ENCODE data around the gene AHR. TPM values are rescaled to one million over a fixed set of nuclear protein-coding genes. Genes with fewer than 3 reads are reported as not detected.

The AHR gene
- total and polyA plus RNA-seq, 10 donors: 7.4 to 95.9 (median 71.3) TPM

DNA sequence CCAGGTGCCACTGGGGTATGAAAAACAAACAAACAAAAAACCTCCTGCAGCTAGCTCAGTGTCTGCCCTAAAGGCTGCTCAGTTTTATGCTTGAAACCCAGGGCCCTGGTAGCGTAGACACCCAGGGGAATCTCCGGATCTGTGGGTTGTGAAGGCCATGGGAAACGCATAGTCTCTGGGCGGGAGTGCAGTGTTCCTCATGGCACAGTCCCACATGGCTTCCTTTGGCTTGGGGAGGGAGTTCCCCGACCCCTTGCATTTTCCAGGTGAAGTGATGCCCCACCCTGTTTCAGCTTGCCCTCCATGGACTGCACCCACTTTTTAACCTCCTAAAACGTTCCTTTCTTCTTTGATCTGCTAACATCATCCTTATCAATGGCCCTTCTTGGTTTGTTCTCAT is 56.0 kb downstream of the AHR start:
- Histone ChIP-seq H3K27ac (no peak overlapping the region), H3K4me3 (no peak overlapping the region), H3K4me1 (no peaks in the 10 kb centered on the region), H3K36me3 (no peaks in the 10 kb centered on the region), H3K9me3 (peaks cover 0 to 26% (median 17%) of the 10 kb centered on the region in 8 donors), H3K27me3 (replicated peaks in 1 of 7) (no peaks in the 10 kb centered on the region)
- WGBS, 5 donors: 87 to 93% (median 91%) methylated on average over 6 of the region's 6 CpGs
- intact Hi-C loops (cut with DNase I; ENCODE audit: low total_unique reads): no loop called here
- no peak for TF ChIP-seq CTCF (IDR thresholded peaks at IDR 0.05 in 8 of 11, conservative IDR thresholded peaks at IDR 0.05 in 3 of 11)
- no peak for TF ChIP-seq POLR2AphosphoS5 (IDR thresholded peaks at IDR 0.05)
- TF ChIP-seq POLR2A (IDR thresholded peaks at IDR 0.05): no peak
- DNase-seq: no peak

DNA sequence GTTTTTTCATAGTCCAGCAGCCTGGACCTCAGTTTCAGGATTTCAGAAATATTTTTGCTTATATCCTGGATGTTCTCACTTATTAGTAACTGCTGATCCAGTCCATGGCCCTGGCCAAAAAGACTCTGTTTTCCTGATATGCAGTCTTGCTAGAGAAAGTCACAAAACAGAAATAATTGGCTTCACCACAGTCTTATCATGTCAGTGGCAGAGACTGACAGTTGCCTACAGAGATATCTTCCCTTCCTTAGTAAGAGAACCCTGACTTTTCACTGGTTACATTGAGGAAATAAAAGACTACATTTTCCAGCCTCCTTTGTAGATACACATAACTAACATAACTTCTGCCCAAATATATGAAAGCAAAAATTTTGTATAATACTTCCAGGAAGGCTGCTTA is 56.6 kb downstream of the AHR start:
- H3K36me3 ChIP-seq: no peaks in the 10 kb centered on the region
- no peak overlapping the region for H3K4me3 ChIP-seq
- H3K4me1 ChIP-seq: no peaks in the 10 kb centered on the region
- DNase-seq: no peak
- no peaks in the 10 kb centered on the region for H3K27me3 ChIP-seq (replicated peaks in 1 of 7)
- peaks cover 0 to 20% (median 12%) of the 10 kb centered on the region in 8 donors for H3K9me3 ChIP-seq
- TF ChIP-seq POLR2A (IDR thresholded peaks at IDR 0.05): no peak
- no peak overlapping the region for H3K27ac ChIP-seq
- intact Hi-C loops (cut with DNase I; ENCODE audit: low total_unique reads): no loop called here

DNA sequence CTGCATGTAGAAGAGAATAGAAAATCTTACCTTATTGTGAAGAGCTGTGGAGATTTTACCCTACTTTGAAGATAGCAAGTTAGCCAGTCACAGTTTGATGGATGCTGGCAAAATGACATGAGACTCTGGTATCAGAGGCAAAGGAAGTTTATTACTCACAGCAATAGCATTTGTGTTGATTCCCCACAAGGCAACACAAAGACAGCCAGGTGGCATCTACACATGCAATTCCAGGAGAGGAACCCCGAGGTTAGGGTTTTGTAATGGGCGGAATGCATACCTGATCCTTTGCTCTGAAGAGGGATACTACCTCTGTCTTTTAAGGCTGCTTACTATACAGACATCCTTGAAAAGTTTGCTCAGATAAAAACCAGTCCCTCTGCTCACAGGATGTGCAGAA is 59.5 kb downstream of the AHR start:
- intact Hi-C loops (cut with DNase I; ENCODE audit: low total_unique reads): no loop called here
- WGBS, 5 donors: 89 to 99% (median 98%) methylated on average over 2 of the region's 2 CpGs
- TF ChIP-seq POLR2AphosphoS5 (IDR thresholded peaks at IDR 0.05): no peak
- no peak for TF ChIP-seq CTCF (IDR thresholded peaks at IDR 0.05 in 8 of 11, conservative IDR thresholded peaks at IDR 0.05 in 3 of 11)
- TF ChIP-seq POLR2A (IDR thresholded peaks at IDR 0.05): no peak
- H3K9me3 ChIP-seq: peaks cover 0 to 7% (median 0%) of the 10 kb centered on the region in 8 donors
- no peaks in the 10 kb centered on the region for H3K36me3 ChIP-seq
- no peaks in the 10 kb centered on the region for H3K27me3 ChIP-seq (replicated peaks in 1 of 7)
- H3K4me1 ChIP-seq: no peaks in the 10 kb centered on the region
- no peak for DNase-seq
- no peak overlapping the region for H3K4me3 ChIP-seq
- no peak overlapping the region for H3K27ac ChIP-seq

DNA sequence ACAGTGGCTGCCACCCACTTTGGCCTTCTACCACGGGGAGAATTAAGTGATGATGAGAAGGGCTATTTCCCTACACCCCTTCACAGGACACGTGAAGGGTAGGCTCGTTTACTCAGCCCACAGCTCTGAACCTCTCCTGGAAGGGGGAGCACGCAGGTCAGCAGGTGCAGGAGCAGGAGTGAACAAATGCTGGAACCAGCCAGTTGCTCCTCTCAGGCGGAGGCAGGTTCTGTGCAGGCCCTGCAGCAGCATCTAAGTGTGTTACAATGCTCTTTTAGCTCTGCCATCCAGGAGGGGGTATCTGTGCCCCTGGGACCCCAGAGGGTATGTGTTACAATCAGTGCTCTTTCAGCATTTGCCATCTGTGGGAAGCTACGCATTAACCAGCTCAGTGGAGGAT is 61.2 kb downstream of the AHR start:
- Histone ChIP-seq H3K27ac (no peak overlapping the region), H3K27me3 (replicated peaks in 1 of 7) (no peaks in the 10 kb centered on the region), H3K36me3 (no peaks in the 10 kb centered on the region), H3K4me1 (no peaks in the 10 kb centered on the region), H3K9me3 (peaks cover 0 to 7% (median 0%) of the 10 kb centered on the region in 8 donors), H3K4me3 (no peak overlapping the region)
- 86 to 98% (median 91%) methylated on average over 6 of the region's 6 CpGs for WGBS, 5 donors
- intact Hi-C loops (cut with DNase I; ENCODE audit: low total_unique reads): no loop called here
- DNase-seq: no peak
- TF ChIP-seq POLR2A (IDR thresholded peaks at IDR 0.05): no peak
- TF ChIP-seq CTCF (IDR thresholded peaks at IDR 0.05 in 8 of 11, conservative IDR thresholded peaks at IDR 0.05 in 3 of 11): no peak
- TF ChIP-seq POLR2AphosphoS5 (IDR thresholded peaks at IDR 0.05): no peak
